HCT116 (cell line): ENCODE results near the gene NOS1. TPM values are rescaled to one million over a fixed set of nuclear protein-coding genes. Genes with fewer than 3 reads are reported as not detected.

Experiments
- ATAC-seq: fragments of 200-7000 bp; cut with Tn5 transposase; 2 replicates; pipeline ENCODE4 v1.9.1; 2020; ENCODE audit warnings: mild to moderate bottlenecking, moderate library complexity
- BruUV-seq: library from RNA; stranded (reverse); fragments of 400-500 nt; replicated peaks from 2 replicates; lab custom pipeline; 2021; lab: Mats Ljungman, UMichigan
- CTCF ChIA-PET: fragments of 300-600 bp; sonication (Branson Sonifier 250); formaldehyde crosslinking; loops from one replicate; lab custom pipeline; 2021; ENCODE audit warnings: antibody characterized with exemption; lab: Charles Lee
- POLR2A ChIA-PET: fragments of 300-600, 350-600 bp; sonication (Branson Sonifier 250); formaldehyde crosslinking; loops from one replicate; lab custom pipeline; 2021; ENCODE audit warnings: antibody characterized with exemption; lab: Charles Lee
- RAD21 ChIA-PET, 2 experiments: fragments of 300-600 bp; sonication (Branson Sonifier 250); formaldehyde crosslinking; loops; one replicate each; lab custom pipeline; 2023; ENCODE audit warnings: low total read pairs in 2 of 2; ENCODE audit not compliant: uncharacterized antibody in 2 of 2, unreplicated experiment in 2 of 2, low non-redundant PET in 1 of 2; lab: Charles Lee
- DNase-seq: peaks from one replicate; pipeline ENCODE4 v3.0.0-alpha.2; 2010; ENCODE audit warnings: low read depth, low spot score
- H2AFZ ChIP-seq: fragments of 200-600 bp; shearing (Covaris generic), sonication (generic); 2 replicates; pipeline ENCODE4 v1.6.1; 2017; ENCODE audit warnings: low read depth, mixed run types, mixed read lengths, antibody characterized with exemption, low read length; ENCODE audit not compliant: poor library complexity, severe bottlenecking
- H3K27ac ChIP-seq: 2 replicates; pipeline ENCODE4 v1.5.1; 2012; ENCODE audit warnings: low read depth, low read length
- H3K27me3 ChIP-seq: fragments of 200-600 bp; sonication (generic); 2 replicates; pipeline ENCODE4 v1.6.1; 2016; ENCODE audit warnings: mixed run types, low read length, mixed read lengths; ENCODE audit not compliant: insufficient read depth
- H3K36me3 ChIP-seq, 2 experiments: fragments of 200-500 bp in 1 of 2; fragments of 200-600 bp in 1 of 2; sonication (Bioruptor generic) in 1 of 2; sonication (generic) in 1 of 2; 2 replicates each; pipeline versions ENCODE4 v1.5.1 to v1.6.1; 2014 to 2016; ENCODE audit warnings: low read length in 2 of 2, inconsistent platforms in 1 of 2, mixed read lengths in 1 of 2, mixed run types in 1 of 2; ENCODE audit not compliant: insufficient read depth in 2 of 2, control insufficient read depth in 1 of 2
- H3K4me1 ChIP-seq, 2 experiments: fragments of 200-600 bp in 1 of 2; sonication (generic) in 1 of 2; 2 replicates each; pipeline versions ENCODE4 v1.5.1 to v1.6.1; 2012 to 2017; ENCODE audit warnings: low read length in 2 of 2, inconsistent platforms in 1 of 2, mild to moderate bottlenecking in 1 of 2, mixed read lengths in 1 of 2, mixed run types in 1 of 2, moderate library complexity in 1 of 2; ENCODE audit not compliant: insufficient read depth in 2 of 2, control insufficient read depth in 1 of 2
- H3K4me2 ChIP-seq: fragments of 200-600 bp; sonication (generic); 2 replicates; pipeline ENCODE4 v1.6.1; 2017; ENCODE audit warnings: mixed run types, low read length, mixed read lengths
- H3K4me3 ChIP-seq, 2 experiments: fragments of 200-600 bp in 1 of 2; sonication (generic) in 1 of 2; replicated peaks in 1 of 2; 2 replicates each; pipeline ENCODE4 v1.5.1; 2011 to 2016; ENCODE audit warnings: low read length in 2 of 2, control low read depth in 1 of 2, low read depth in 1 of 2, mild to moderate bottlenecking in 1 of 2, mixed read lengths in 1 of 2, mixed run types in 1 of 2
- H3K79me2 ChIP-seq: fragments of 200-600 bp; sonication (generic); 2 replicates; pipeline ENCODE4 v1.6.1; 2017; ENCODE audit warnings: mild to moderate bottlenecking, mixed run types, low read length, moderate library complexity, mixed read lengths; ENCODE audit not compliant: insufficient read depth
- H3K9ac ChIP-seq: fragments of 200-600 bp; sonication (generic); 2 replicates; pipeline ENCODE4 v1.6.1; 2016; ENCODE audit warnings: low read length, mixed read lengths
- H3K9me2 ChIP-seq: fragments of 200-600 bp; sonication (generic), shearing (Covaris generic); 2 replicates; pipeline ENCODE4 v1.6.1; 2017; ENCODE audit warnings: mixed run types, mild to moderate bottlenecking, moderate library complexity; ENCODE audit not compliant: insufficient read depth
- H3K9me3 ChIP-seq, 2 experiments: fragments of 200-500 bp in 1 of 2; fragments of 200-600 bp in 1 of 2; sonication (Bioruptor generic) in 1 of 2; sonication (generic) in 1 of 2; 2 replicates each; pipeline ENCODE4 v1.6.1; 2014 to 2017; ENCODE audit warnings: low read length in 2 of 2, mixed read lengths in 2 of 2, inconsistent platforms in 1 of 2, low read depth in 1 of 2, mild to moderate bottlenecking in 1 of 2, mixed run types in 1 of 2, moderate library complexity in 1 of 2; ENCODE audit not compliant: control insufficient read depth in 1 of 2, insufficient read depth in 1 of 2
- H4K20me1 ChIP-seq: fragments of 200-600 bp; sonication (generic), shearing (Covaris generic); 2 replicates; pipeline ENCODE4 v1.6.1; 2017; ENCODE audit warnings: mixed run types, mild to moderate bottlenecking, moderate library complexity; ENCODE audit not compliant: insufficient read depth
- FOSL1 ChIP-seq: IDR thresholded peaks from 2 replicates; pipeline ENCODE4 v1.6.1; 2012; ENCODE audit warnings: low read depth
- JUND ChIP-seq: IDR thresholded peaks from 2 replicates; pipeline ENCODE4 v1.6.1; 2012
- POLR2AphosphoS5 ChIP-seq: IDR thresholded peaks from 2 replicates; pipeline ENCODE4 v1.6.1; 2011; ENCODE audit warnings: mild to moderate bottlenecking, low read depth, low read length, moderate library complexity
- SP1 ChIP-seq: IDR thresholded peaks from 2 replicates; pipeline ENCODE4 v1.6.1; 2012; ENCODE audit warnings: low read depth
- ZBTB33 ChIP-seq: IDR thresholded peaks from 2 replicates; pipeline ENCODE4 v1.6.1; 2011; ENCODE audit warnings: mild to moderate bottlenecking, low read length, moderate library complexity; ENCODE audit not compliant: insufficient replicate concordance; ENCODE audit errors: extremely low read depth
- ZFX ChIP-seq: fragments of 450-650 bp; IDR thresholded peaks from 2 replicates; pipeline ENCODE4 v1.6.1; 2017
- intact Hi-C: fragments of 100-400 bp; cut with micrococcal nuclease; formaldehyde crosslinking; loops from 2 replicates; pipeline ENCODE4 v1.10.0; 2022
- total RNA-seq: library from RNA; stranded (reverse); gene quantifications from one replicate; pipeline ENCODE4 v1.2.1, GENCODE V29; 2021; ENCODE audit not compliant: unreplicated experiment

NOS1 gene
- total RNA-seq, 1 experiment from 2014 or later, result 0.22 TPM

- Histone ChIP-seq H3K9me2 (no peaks in the 10 kb centered on the region), H3K27ac (no peak overlapping the region), H2AFZ (no peak overlapping the region), H4K20me1 (no peaks in the 10 kb centered on the region), H3K36me3 (no peaks in the 10 kb centered on the region), H3K4me1 (no peaks in the 10 kb centered on the region), H3K9me3 (no peaks in the 10 kb centered on the region), H3K27me3 (no peaks in the 10 kb centered on the region), H3K4me2 (no peak overlapping the region), H3K9ac (no peak overlapping the region), H3K4me3 (no peak overlapping the region), H3K79me2 (no peaks in the 10 kb centered on the region)
- ChIA-PET POLR2A (no interaction called here), RAD21 (no interaction called here), CTCF (no interaction called here)
- no TSS peak for BruUV-seq
- TF ChIP-seq SP1, result no peak
- no peak for TF ChIP-seq ZBTB33
- TF ChIP-seq JUND, result no peak
- intact Hi-C loops, result no loop called here
- ATAC-seq (no peak), DNase-seq (no peak)
These were observed 98.7 kb downstream of the NOS1 start for GRCh38 chr12:117262749-117263148.

- H3K27ac ChIP-seq, result no peak overlapping the region
- 0 out of 2 replicates have a peak, but pooled peaks have one; percentile 30 for ATAC-seq
These were observed 100.2 kb downstream of the NOS1 start for GRCh38 chr12:117261247-117261646.

More at GRCh38 chr12:117261247-117261646, 100.2 kb downstream of the NOS1 start:
- Histone ChIP-seq H2AFZ (no peak overlapping the region), H3K9me2 (no peaks in the 10 kb centered on the region), H3K9ac (no peak overlapping the region), H3K9me3 (no peaks in the 10 kb centered on the region), H3K4me1 (no peaks in the 10 kb centered on the region), H3K27me3 (no peaks in the 10 kb centered on the region), H3K36me3 (no peaks in the 10 kb centered on the region), H3K4me2 (no peak overlapping the region), H3K4me3 (no peak overlapping the region), H3K79me2 (no peaks in the 10 kb centered on the region), H4K20me1 (no peaks in the 10 kb centered on the region)
- TF ChIP-seq POLR2AphosphoS5 (no peak), ZFX (no peak), FOSL1 (peak; percentile 60)
- POLR2A ChIA-PET, result no interaction called here
- CTCF ChIA-PET, result interaction anchor here (0.9 to 1.8 kb wide), 3 partner anchors 25 to 596 kb away, joined by 3 to 5 read pairs (median 4); no protein-coding TSS in a partner anchor
- RAD21 ChIA-PET, result no interaction called here
- intact Hi-C loops, result no loop called here
- DNase-seq, result peak; percentile 4
- no TSS peak for BruUV-seq
